Astrocyte (in vitro differentiated cells and primary cell): ENCODE measurements around the gene BAZ1B.

Experiments
- EZH2 ChIP-seq: IDR thresholded peaks from 2 replicates; pipeline ENCODE4 v1.6.1; 2012; ENCODE audit warnings: mild to moderate bottlenecking, low read length, inconsistent platforms; ENCODE audit not compliant: insufficient read depth
- TF ChIP-seq, protein P1 (sequence below): IDR thresholded peaks from 2 replicates; pipeline ENCODE4 v1.5.1; 2011; ENCODE audit warnings: low read depth, mild to moderate bottlenecking, inconsistent platforms, low read length, moderate library complexity; ENCODE audit not compliant: insufficient read depth

DNA sequence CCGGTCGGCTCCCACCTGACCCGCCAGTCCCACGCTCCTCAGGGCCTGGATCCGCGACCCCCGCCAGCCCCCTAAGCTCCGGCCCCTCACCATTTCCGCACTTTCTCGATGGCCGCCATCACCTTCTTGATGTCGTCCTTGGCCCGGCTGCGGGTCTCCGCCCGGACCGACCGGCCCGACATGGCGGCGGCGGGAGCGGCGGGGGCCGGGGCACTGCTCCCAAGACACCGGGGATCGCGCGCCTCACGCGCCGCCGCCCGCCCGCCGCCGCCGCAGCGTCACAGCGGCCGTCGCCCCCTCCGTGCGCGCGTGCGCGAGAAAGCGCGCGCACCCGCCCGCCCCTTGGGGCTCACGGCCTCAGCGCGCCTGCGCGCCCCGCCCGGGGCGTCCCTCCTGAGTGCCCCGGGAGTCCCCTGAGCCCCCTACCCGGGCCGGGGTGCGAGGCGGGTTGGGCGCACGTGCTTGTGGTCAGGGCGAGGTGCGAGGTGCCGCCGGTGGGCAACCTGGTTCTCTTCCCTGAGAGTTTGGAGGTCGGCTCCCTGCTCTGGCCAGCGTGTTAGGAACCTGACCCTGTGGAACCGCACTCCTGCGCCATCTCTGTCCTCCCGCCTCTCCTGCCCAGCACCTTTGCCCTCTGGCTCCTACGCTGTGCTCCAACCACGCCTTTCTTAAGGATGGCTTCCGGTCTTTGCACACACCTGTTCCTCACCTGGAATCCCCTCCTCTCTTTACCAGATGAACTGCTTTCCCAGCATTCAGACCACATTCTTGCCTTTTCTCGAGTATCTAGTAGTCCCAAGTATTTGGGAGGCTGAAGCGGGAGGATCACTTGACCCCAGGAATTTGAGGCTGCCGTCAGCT is 35.5 kb upstream of the BAZ1B start, which contains the start of gene BCL7B:
- TF ChIP-seq, protein P1, sequence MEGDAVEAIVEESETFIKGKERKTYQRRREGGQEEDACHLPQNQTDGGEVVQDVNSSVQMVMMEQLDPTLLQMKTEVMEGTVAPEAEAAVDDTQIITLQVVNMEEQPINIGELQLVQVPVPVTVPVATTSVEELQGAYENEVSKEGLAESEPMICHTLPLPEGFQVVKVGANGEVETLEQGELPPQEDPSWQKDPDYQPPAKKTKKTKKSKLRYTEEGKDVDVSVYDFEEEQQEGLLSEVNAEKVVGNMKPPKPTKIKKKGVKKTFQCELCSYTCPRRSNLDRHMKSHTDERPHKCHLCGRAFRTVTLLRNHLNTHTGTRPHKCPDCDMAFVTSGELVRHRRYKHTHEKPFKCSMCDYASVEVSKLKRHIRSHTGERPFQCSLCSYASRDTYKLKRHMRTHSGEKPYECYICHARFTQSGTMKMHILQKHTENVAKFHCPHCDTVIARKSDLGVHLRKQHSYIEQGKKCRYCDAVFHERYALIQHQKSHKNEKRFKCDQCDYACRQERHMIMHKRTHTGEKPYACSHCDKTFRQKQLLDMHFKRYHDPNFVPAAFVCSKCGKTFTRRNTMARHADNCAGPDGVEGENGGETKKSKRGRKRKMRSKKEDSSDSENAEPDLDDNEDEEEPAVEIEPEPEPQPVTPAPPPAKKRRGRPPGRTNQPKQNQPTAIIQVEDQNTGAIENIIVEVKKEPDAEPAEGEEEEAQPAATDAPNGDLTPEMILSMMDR = no peak
- TF ChIP-seq EZH2 = no peak
